GM18526 (cell line): ENCODE results near the gene TMEM256.

ENCODE experiments used
- POLR2A ChIP-seq: IDR thresholded peaks from 3 replicates; pipeline ENCODE4 v1.6.1; 2011; ENCODE audit not compliant: insufficient read length; ENCODE audit errors: extremely low read depth

Gene TMEM256

GRCh38 chr17:7406235-7406825 lies 2.4 kb upstream of the TMEM256 start:
- no peak for TF ChIP-seq POLR2A

- TF ChIP-seq POLR2A: no peak
Measured at GRCh38 chr17:7405350-7406234, 1.7 kb upstream of the TMEM256 start.

GRCh38 chr17:7404737-7405349 lies 946 bp upstream of the TMEM256 start:
- no peak for TF ChIP-seq POLR2A

GRCh38 chr17:7403727-7403976 lies 245 bp downstream of the TMEM256 start:
- TF ChIP-seq POLR2A: no peak

- no peak for TF ChIP-seq POLR2A
Measured at GRCh38 chr17:7403043-7403726, 712 bp downstream of the TMEM256 start.

GRCh38 chr17:7398612-7399011 lies 5.3 kb downstream of the TMEM256 start:
- no peak for TF ChIP-seq POLR2A

GRCh38 chr17:7396147-7396546 lies 7.8 kb downstream of the TMEM256 start:
- TF ChIP-seq POLR2A: no peak

GRCh38 chr17:7394452-7395191 lies 9.3 kb downstream of the TMEM256 start, which contains the start of gene PLSCR3:
PLSCR3 (minus strand) TSS chr17:7394525; CDS start chr17:7394110, 415 bp downstream.
- TF ChIP-seq POLR2A: peak; percentile 71

- TF ChIP-seq POLR2A: peak; percentile 42
Measured at GRCh38 chr17:7393613-7394451, 10.1 kb downstream of the TMEM256 start.

- TF ChIP-seq POLR2A: no peak
Measured at GRCh38 chr17:7392696-7393612, 10.9 kb downstream of the TMEM256 start.

- no peak for TF ChIP-seq POLR2A
Measured at GRCh38 chr17:7391307-7391706, 12.6 kb downstream of the TMEM256 start.

GRCh38 chr17:7389924-7390910 lies 13.7 kb downstream of the TMEM256 start:
- TF ChIP-seq POLR2A: no peak
